Measurements from ENCODE around the gene KIAA1755. TPM values are rescaled to one million over a fixed set of nuclear protein-coding genes. Genes with fewer than 3 reads are reported as not detected.

Gene KIAA1755
- total RNA-seq, 1 donor from 2014 or later = 1.6 TPM

GRCh38 chr20:38209054-38209675 lies 51.4 kb downstream of the KIAA1755 start:
- TF ChIP-seq CTCF (IDR thresholded peaks at IDR 0.05; ENCODE audit: partially characterized antibody, unreplicated experiment) = no peak
- no peak for DNase-seq
- Mint-ChIP-seq H3K9me3 (ENCODE audit: unreplicated experiment) (peaks cover 2% of the 10 kb centered on the region), H3K36me3 (ENCODE audit: unreplicated experiment) (peaks cover 4% of the 10 kb centered on the region), H3K27me3 (ENCODE audit: unreplicated experiment) (no peaks in the 10 kb centered on the region), H3K4me1 (ENCODE audit: low read depth, unreplicated experiment) (no peaks in the 10 kb centered on the region), H3K4me3 (ENCODE audit: unreplicated experiment) (no peak overlapping the region), H3K27ac (ENCODE audit: unreplicated experiment) (no peak overlapping the region)

GRCh38 chr20:38208523-38208922 lies 52.0 kb downstream of the KIAA1755 start:
- peaks cover 4% of the 10 kb centered on the region for H3K36me3 Mint-ChIP-seq (ENCODE audit: unreplicated experiment)
- no peaks in the 10 kb centered on the region for H3K9me3 Mint-ChIP-seq (ENCODE audit: unreplicated experiment)
- H3K27ac Mint-ChIP-seq (ENCODE audit: unreplicated experiment) = no peak overlapping the region
- no peaks in the 10 kb centered on the region for H3K4me1 Mint-ChIP-seq (ENCODE audit: low read depth, unreplicated experiment)
- H3K27me3 Mint-ChIP-seq (ENCODE audit: unreplicated experiment) = no peaks in the 10 kb centered on the region
- no peak for TF ChIP-seq CTCF (IDR thresholded peaks at IDR 0.05; ENCODE audit: partially characterized antibody, unreplicated experiment)
- no peak for DNase-seq
- no peak overlapping the region for H3K4me3 Mint-ChIP-seq (ENCODE audit: unreplicated experiment)

- no peaks in the 10 kb centered on the region for H3K27me3 Mint-ChIP-seq (ENCODE audit: unreplicated experiment)
- no peak overlapping the region for H3K4me3 Mint-ChIP-seq (ENCODE audit: unreplicated experiment)
- no peak overlapping the region for H3K27ac Mint-ChIP-seq (ENCODE audit: unreplicated experiment)
- peaks cover 4% of the 10 kb centered on the region for H3K36me3 Mint-ChIP-seq (ENCODE audit: unreplicated experiment)
- no peaks in the 10 kb centered on the region for H3K4me1 Mint-ChIP-seq (ENCODE audit: low read depth, unreplicated experiment)
- no peak for DNase-seq
- no peaks in the 10 kb centered on the region for H3K9me3 Mint-ChIP-seq (ENCODE audit: unreplicated experiment)
- no peak for TF ChIP-seq CTCF (IDR thresholded peaks at IDR 0.05; ENCODE audit: partially characterized antibody, unreplicated experiment)
Measured at GRCh38 chr20:38208088-38208487, 52.4 kb downstream of the KIAA1755 start.

GRCh38 chr20:38207621-38208020 lies 52.9 kb downstream of the KIAA1755 start:
- no peak for DNase-seq
- H3K27me3 Mint-ChIP-seq (ENCODE audit: unreplicated experiment) = no peaks in the 10 kb centered on the region
- no peaks in the 10 kb centered on the region for H3K4me1 Mint-ChIP-seq (ENCODE audit: low read depth, unreplicated experiment)
- H3K4me3 Mint-ChIP-seq (ENCODE audit: unreplicated experiment) = no peak overlapping the region
- peaks cover 4% of the 10 kb centered on the region for H3K36me3 Mint-ChIP-seq (ENCODE audit: unreplicated experiment)
- H3K27ac Mint-ChIP-seq (ENCODE audit: unreplicated experiment) = no peak overlapping the region
- TF ChIP-seq CTCF (IDR thresholded peaks at IDR 0.05; ENCODE audit: partially characterized antibody, unreplicated experiment) = no peak
- H3K9me3 Mint-ChIP-seq (ENCODE audit: unreplicated experiment) = no peaks in the 10 kb centered on the region

GRCh38 chr20:38205001-38205400 lies 55.5 kb downstream of the KIAA1755 start:
- no peak overlapping the region for H3K27ac Mint-ChIP-seq (ENCODE audit: unreplicated experiment)
- DNase-seq = no peak
- no peaks in the 10 kb centered on the region for H3K9me3 Mint-ChIP-seq (ENCODE audit: unreplicated experiment)
- H3K4me1 Mint-ChIP-seq (ENCODE audit: low read depth, unreplicated experiment) = no peaks in the 10 kb centered on the region
- peaks cover 4% of the 10 kb centered on the region for H3K36me3 Mint-ChIP-seq (ENCODE audit: unreplicated experiment)
- no peaks in the 10 kb centered on the region for H3K27me3 Mint-ChIP-seq (ENCODE audit: unreplicated experiment)
- no peak for TF ChIP-seq CTCF (IDR thresholded peaks at IDR 0.05; ENCODE audit: partially characterized antibody, unreplicated experiment)
- no peak overlapping the region for H3K4me3 Mint-ChIP-seq (ENCODE audit: unreplicated experiment)
